HL-60 (cell line): ENCODE measurements around the gene SOWAHB.

Experiments used
- CTCF ChIP-seq: IDR thresholded peaks from one replicate; pipeline ENCODE4 v1.5.1; 2011; ENCODE audit warnings: low read length, control low read depth, inconsistent platforms; ENCODE audit not compliant: insufficient read depth
- POLR2AphosphoS5 ChIP-seq: IDR thresholded peaks from 2 replicates; pipeline ENCODE4 v1.6.1; 2012; ENCODE audit warnings: low read depth

GRCh38 chr4:76920715-76921114 lies 22.8 kb upstream of the SOWAHB start:
- TF ChIP-seq CTCF (no peak), POLR2AphosphoS5 (no peak)
